ENCODE results near the gene DHRS9.
"Not testable (repeated sequence)": the region's sequence is repeated elsewhere in the genome, so short reads cannot be mapped to it uniquely, and the experiment has no call there.

Gene DHRS9

DNA sequence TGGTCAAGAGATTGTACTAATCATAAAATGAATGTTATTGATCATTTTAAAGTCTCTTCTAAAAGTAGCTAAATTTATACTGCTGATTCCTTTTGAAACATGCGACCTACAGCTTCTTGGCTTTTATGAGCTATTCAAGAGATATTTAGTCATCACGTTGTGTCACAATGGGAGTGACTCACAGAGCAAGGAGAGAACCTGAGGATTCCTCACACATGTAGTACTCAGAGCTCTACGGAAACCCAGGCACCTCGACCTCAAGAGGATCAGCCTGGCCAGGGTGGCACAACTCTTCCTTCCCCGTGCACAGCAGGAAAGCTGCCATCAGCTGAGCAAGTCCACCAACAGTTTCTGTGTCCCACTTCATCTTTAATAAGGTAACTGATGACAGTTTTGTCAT lies at the start of gene DHRS9:
TSS of gene DHRS9 (plus strand) at position 223 of the 400 bp plus-strand sequence. CDS start 12,019 bp downstream, outside the sequence.
- DNase-seq (ENCODE audit: low read depth, low spot score) = peak; percentile 86
- no peak within 1 kb of the TSS for H3K27ac ChIP-seq

DNA sequence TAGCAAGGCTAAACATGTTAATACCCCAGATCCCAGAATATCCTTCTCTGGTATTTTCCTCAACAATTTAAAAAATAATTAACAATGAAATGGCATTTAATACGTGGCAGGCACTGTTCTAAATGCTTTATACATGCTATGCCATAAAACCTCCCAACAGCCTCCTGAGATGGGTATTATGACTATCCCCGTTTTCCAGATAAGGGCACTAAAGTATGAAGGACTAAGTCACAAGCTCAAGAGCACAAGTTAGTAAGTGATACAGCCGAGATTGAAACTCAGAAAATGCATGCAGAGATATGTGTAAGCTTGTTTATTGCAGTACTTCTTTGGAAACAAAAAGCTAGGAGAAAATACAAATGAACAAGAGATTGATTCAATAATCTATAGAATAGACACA lies 46.2 kb upstream of the DHRS9 start:
- DNase-seq (ENCODE audit: low read depth, low spot score) = no peak
- no peak overlapping the region for H3K27ac ChIP-seq

DNA sequence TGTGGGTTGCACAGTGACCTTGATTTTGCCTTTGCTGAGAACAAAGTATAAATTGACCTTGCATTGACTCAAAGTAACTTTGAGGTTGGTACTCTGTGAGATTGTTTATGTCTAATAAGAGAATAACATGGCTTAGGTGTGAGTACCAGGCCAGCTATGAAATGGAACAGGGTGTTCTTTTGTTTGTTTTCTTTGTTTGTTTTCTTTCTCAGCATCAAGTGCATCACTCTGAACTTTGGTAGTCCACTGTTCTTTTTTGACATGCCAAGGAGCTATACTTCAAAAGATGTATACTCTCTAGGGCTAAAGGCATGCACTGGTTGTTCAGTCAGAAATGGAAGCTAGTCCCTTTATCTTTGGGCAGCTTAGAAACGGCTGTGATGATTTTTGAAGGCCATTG lies 43.3 kb upstream of the DHRS9 start:
- DNase-seq (ENCODE audit: low read depth, low spot score) = no peak
- no peak overlapping the region for H3K27ac ChIP-seq

DNA sequence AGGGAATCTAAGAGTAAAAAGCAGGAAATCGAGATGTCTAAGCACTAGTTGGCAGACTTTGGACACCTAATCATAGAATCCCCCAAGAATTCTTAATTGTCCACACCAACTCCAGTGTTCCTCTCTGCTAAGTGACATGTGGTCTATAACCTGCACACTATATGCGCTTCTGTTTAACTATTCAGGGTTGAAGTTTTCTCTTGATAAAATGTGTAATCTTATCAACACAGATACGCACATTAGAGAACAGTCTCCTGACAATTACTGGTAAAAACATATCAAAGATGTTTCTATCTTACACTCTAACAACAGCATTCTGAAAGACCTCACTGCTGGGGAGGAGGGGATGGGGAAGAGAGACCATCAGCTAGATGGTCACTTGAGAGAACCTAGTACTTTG lies 42.1 kb upstream of the DHRS9 start:
- no peak overlapping the region for H3K27ac ChIP-seq
- no peak for DNase-seq (ENCODE audit: low read depth, low spot score)

DNA sequence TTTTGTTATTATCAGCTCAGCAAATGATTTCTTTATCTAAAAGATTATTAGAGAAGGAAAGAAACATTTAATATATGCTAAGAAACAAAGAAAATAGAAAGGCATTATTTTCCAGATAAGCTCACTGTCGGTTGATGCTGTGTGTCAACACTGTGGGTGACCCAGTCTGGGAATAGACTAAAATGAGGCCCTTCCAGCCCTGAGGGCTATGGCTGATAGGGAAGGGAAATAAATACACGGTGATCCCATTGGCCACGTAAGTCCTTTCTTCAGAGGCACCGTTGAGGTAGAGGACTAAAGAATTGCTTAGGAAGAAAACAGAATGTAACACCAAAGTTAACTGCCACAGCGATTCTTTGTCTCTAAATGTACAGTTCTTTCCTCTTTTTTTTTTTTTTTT lies 40.0 kb upstream of the DHRS9 start:
- H3K27ac ChIP-seq = no peak overlapping the region
- DNase-seq (ENCODE audit: low read depth, low spot score) = no peak

DNA sequence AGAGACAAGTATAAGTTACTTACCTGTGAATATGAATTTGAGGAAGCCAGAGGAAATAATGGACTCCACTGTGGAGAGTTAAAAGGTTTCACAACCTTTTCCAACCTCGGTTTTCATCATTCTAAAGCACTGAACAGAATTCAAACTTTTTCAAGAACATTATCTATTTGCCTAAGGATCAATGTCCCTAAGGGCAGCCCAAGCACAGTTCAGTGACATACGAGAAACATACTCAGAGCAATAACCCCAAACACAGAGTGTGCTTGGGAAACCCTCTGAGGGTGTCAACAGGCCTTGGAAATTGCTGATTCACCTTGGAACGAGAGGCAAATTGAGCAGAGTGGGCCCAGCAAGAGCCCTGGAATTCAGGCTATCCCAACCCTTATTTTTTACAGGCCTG lies 38.2 kb upstream of the DHRS9 start, which contains the start of gene ABCB11:
TSS of gene ABCB11 (minus strand) at position 123 of the 400 bp plus-strand sequence. CDS start 13,199 bp downstream, outside the sequence.
- DNase-seq (ENCODE audit: low read depth, low spot score) = no peak
- no peak within 1 kb of the TSS for H3K27ac ChIP-seq

DNA sequence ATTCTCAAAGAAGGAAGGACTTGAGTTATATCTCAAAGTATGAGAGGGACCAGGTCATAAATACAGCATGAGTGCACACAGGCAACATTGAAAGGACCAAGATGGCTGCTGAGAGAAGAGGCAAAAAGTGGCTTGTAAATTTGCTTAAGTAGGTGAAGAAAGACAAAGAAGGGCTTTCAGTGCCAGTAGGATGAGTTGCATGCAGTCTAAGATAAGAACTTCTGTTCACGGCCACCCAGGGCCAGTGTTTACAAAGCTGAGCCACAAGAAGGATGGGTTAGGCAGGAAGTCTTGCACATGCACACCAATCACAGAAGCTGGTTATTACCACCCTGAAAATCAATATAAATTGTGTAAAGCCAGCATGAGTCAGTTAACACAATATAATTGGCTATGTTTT lies 35.1 kb upstream of the DHRS9 start:
- peak overlapping the region; percentile 33 for H3K27ac ChIP-seq
- DNase-seq (ENCODE audit: low read depth, low spot score) = peak; percentile 64

DNA sequence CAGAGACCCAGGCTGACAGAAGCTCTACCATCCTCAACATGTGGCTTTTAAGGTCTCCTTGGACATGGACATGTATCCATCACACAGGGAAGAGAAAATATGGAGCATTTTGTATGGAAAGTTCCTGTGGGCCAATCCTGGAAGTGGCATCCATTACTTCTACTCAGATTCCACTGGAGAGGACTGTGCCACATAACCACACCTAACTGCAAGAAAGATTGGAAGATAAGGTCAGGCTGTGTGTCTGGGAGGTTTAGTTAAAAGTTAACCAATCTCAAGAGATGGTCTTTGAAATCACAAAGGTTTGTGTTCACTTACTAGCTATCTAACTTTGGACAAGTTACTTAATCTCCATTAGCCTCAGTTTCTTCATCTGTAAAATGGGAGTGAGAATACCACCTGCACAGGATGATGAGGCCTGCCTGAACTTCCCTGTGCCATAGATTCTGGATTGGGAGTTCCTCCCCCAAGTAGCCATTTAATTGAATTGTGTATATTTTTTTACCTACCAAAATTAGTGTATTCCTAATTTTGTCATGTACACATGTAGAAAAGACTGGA lies 34.3 kb upstream of the DHRS9 start:
- DNase-seq (ENCODE audit: low read depth, low spot score) = no peak
- H3K27ac ChIP-seq = peak overlapping the region; percentile 33

DNA sequence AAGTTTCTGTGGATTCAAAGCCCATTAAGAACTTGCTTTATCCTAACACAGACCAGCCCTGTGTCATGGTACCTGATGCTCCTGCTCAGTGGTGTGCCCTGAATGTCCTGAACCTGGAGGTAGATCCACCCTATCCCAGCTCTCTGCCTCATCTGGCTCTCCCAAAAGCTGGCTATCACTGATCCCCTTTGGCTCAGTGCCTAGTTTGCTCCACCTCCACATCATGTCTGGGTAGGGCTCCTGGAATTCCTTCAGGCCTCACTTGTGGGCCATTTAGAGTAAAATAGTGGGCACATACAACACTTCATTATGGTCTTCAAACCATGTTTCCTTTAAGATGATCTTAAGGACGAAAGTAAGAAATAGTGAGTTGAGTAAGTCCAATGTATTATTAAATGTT lies 33.5 kb upstream of the DHRS9 start:
- DNase-seq (ENCODE audit: low read depth, low spot score) = no peak
- H3K27ac ChIP-seq = peak overlapping the region; percentile 76

DNA sequence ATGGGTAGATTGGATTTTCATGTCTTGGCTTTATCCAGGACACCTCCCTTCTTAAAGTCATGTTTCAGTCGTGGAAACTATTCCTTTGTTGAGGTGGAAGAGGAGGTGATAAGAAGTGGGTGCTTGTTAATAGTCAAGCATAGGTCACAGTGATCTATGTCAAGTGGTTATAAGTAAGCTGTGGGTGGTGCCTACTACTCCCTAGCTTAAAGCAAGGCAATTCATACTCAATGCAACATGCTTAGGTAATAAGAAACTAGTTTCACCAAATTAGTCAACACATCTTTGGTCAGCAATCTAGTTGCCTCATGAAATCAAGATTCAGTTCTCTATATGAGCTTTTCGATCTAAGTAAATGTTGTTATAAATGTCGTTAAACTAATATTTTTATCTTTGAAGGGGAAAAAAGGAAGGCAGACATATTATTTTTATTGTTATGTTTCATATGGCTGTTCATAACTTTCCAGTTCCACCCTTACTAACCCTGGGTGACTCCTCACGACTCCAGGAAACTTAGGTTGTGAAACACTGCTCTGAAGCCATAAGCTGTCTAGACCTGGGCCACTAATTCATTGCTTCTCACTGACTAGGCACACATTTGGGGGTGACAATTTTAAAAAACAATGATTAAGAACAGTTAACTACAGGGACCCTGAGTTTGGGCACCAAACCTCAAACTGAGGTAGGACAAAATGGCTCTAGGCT lies 32.5 kb upstream of the DHRS9 start:
- DNase-seq (ENCODE audit: low read depth, low spot score) = no peak
- H3K27ac ChIP-seq = peak overlapping the region; percentile 76

DNA sequence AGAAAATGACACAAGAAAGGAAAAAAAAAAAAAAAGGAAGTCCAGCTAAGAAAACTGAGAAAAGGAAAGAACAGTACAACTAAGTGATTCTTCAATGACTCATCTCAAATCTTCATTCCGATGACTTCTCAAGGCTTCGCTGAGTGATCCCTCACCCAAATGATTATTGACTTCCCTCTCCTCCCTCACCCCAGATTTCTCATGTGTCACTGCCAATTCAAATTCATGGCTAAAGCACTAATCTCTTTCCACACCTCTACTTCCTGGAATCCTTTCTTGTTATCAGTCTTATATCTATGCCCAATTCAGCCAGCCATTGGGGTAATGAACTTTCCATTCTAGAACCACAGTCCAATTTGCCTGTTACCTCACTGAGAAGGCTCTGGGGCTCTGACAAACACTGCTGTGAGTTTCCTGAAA lies 31.0 kb upstream of the DHRS9 start:
- peak; percentile 78 for DNase-seq (ENCODE audit: low read depth, low spot score)
- peak overlapping the region; percentile 76 for H3K27ac ChIP-seq

DNA sequence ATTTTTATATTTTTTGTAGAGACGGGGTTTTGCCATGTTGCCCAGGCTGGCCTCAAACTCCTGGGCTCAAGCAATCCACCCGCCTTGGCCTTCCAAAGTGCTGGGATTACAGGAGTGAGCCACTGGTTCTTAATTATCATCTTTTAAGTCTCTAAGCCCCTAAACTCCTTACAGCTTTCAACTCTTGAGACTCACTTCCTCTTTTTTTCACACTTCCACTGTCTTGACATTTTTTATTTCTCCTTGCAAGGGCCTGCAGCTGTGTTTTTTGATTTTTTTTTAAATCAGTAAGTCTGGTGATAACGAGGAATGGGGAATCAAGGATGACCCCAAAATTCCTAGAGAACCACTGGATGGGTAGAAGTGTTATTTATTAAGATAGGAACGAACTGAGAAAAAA lies 29.7 kb upstream of the DHRS9 start:
- no peak overlapping the region for H3K27ac ChIP-seq
- no peak for DNase-seq (ENCODE audit: low read depth, low spot score)

DNA sequence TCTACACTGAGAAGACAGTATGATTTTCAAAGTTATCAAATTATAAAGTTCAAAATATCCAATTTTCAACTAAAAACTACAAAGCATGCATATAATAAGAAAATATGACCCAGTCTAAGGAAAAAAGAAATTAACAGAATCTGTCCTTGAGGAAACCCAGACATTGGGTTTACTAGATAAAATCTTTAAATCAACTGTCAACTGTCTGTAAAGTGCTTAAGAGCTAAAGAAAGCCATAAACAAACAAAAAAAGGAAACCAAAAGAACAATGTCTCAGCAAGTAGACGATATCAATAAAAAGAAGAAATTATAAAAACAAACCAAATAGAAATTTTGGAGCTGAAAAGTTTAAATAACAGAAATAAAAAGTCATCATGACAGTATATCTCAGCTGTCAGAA lies 27.8 kb upstream of the DHRS9 start:
- H3K27ac ChIP-seq = no peak overlapping the region
- no peak for DNase-seq (ENCODE audit: low read depth, low spot score)

DNA sequence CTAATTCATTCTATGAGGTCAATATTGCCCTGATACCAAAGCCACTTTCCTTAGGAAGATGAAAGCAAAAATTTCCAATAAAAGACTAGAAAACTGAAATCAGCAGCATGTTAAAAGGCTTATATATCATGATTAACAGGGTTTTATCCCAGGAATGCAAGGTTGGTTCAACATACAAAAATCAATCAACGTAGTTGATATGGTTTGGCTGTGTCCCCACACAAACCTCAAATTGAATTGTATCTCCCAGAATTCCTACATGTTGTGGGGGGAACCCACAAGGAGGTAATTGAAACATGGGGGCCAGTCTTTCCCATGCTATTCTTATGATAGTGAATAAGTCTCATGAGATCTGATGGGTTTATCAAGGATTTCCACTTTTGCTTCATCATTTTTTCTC lies 26.5 kb upstream of the DHRS9 start:
- H3K27ac ChIP-seq = no peak overlapping the region
- DNase-seq (ENCODE audit: low read depth, low spot score) = no peak

DNA sequence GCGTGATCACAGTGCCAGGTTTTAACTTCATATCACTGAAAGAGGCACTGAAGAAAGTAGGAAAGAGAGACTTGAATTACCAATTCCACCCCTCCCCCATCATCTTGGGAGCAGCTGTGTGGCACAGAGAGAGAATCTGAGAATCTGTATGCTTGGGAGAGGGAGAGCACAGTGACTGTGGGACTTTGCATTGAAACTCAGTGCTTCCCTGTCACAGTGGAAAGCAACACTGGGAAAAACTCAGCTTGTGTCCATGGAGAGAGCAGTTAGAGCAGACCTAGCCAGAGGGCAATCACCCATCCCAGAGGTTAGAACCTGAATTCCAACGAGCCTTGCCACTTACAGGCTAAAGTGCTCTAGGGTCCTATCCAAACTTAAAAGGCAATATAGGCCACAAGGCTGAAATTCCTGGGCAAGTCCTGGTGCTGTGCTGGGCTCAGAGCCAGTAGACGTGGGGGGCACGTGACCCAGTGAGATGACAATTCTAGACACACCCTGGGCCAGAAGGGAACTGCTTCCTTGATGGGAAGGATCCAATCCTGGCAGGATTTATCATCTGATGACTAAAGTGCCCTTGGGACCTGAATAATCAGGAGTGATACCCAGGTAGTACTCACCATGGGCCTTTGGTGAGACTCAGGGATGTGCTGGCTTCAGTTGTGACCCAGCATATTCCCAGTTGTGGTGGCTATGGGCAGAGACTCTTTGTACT lies 22.8 kb upstream of the DHRS9 start:
- peak overlapping the region; percentile 60 for H3K27ac ChIP-seq
- DNase-seq (ENCODE audit: low read depth, low spot score) = peak; percentile 60

DNA sequence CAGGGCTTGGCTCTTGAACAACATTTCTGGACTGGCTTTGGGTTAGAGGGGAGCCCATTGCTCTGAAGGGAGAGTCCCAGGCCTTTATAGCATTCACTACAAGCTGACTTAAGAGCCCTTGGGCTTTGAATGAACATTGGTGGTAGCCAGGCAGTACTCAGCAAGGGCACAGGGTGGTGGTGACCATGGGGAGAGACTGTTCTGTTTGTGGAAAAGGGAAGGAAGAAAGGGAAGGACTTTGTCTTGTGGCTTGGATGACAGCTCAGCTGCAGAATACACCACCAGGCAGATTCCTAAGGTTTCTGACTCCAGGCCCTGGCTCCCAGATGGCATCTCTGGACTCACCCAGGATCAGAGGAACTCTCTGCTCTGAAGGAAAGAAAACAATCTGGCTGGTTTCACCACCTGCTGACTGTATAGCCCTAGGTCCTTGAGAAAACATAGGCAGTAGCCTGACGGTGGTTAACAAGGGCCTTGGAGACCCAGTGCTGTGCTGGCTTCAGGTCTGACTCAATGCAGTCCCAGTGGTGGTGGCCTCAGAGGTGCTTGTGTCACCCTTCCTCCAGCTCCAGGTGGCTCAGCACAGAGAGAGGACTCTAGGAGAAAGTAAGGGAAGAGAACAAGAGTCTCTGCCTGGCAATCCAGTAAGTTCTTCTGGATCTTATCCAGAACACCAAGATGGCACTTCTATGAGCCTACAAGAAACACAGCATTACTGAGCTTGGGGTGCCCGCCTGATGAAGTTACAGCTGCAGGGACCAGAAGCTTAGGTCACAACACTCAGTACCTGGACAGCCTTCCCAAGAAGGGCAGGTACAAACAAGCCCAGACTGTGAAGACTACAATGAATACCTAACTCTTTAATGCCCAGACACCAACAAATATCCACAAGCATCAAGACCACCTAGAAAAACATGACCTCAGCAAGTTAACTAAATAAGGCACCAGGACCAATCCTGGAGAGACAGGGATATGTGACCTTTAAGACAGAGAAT lies 21.8 kb upstream of the DHRS9 start:
- H3K27ac ChIP-seq = peak overlapping the region; percentile 60
- DNase-seq (ENCODE audit: low read depth, low spot score) = no peak

DNA sequence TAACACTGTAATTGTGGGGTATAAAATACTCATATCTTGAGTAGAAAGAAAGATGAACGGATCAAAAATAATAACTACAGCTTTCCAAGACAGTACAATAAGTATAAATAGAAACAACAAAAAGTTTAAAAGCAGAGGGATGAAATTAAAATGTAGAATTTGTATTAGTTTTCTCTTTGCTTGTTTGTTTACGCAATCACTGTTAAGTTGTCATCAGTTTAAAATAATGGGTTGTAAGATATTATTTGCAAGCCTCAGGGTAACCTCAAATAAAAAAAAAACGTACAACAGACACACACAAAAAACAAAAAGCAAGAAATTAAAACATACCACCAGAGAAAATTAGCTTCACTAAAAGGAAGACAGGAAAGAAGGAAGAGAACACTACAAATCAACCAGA lies 20.2 kb upstream of the DHRS9 start:
- H3K27ac ChIP-seq = no peak overlapping the region
- no peak for DNase-seq (ENCODE audit: low read depth, low spot score)

DNA sequence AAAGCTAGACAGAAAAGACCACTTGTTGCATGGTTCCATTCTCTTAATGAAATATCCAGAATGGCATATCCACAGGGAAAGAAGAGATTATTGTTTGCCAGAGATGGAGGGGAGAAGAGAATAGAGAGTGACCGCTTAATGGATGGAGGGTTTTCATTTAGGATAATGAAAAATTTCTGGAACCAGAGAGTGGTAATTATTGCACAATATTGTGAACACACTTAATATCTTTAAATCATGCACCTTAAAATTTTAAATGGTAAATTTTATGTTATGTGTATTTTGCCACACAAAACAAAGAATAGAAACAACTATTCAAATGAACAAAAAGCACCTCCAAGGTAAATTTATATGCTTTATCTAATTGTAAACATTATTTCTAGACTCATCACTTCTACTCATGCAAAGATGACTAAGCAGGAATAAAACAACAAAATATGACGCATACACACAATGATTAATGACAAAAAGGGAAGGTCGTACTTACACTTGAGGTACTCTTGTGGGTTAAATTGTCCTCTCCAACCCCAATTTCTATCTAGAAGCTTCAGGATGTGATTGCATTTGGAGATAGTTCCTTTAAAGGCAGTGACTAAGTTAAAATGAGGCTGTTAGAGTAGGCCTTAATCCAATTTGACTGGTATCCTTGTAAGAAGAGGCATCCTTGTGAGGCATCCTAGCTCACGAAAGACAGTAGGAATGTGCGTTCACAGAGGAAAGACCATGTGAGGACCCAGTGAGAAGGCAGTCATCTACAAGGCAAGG lies 18.7 kb upstream of the DHRS9 start:
- H3K27ac ChIP-seq = no peak overlapping the region
- DNase-seq (ENCODE audit: low read depth, low spot score) = peak; percentile 56

DNA sequence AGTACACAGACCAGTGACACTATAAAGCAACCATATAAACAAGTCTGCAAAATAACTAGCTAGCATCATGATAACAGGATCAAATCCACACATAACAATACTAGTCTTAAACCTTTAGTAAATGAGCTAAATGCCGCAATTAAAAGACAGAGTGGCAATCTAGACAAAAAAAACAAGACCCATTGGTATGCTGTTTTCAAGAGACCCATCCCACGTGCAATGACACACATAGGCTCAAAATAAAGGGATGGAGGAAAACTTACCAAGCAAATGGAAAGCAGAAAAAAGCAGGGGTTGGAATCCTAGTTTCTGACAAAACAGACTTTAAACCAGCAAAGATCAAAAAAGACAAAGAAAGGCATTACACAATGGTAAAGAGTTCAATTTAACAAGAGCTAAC lies 14.8 kb upstream of the DHRS9 start:
- not testable (repeated sequence) for H3K27ac ChIP-seq; DNase-seq (ENCODE audit: low read depth, low spot score)
